Neural progenitor cell (in vitro differentiated cells): ENCODE measurements around the gene GCFC2.

Experiments
- CTCF ChIP-seq: fragments of 200-600 bp; sonication (generic); IDR thresholded peaks from 2 replicates; pipeline ENCODE4 v1.5.1; 2017; ENCODE audit warnings: antibody characterized with exemption, mild to moderate bottlenecking
- EZH2 ChIP-seq: fragments of 200-600 bp; sonication (generic); IDR thresholded peaks from 2 replicates; pipeline ENCODE4 v1.6.1; 2017; ENCODE audit warnings: antibody characterized with exemption, mild to moderate bottlenecking, moderate library complexity
- EZH2phosphoT487 ChIP-seq: fragments of 200-600 bp; sonication (generic); IDR thresholded peaks from 2 replicates; pipeline ENCODE4 v1.6.1; 2017; ENCODE audit warnings: antibody characterized with exemption

GRCh38 chr2:75698918-75699317 is 11.8 kb downstream of the GCFC2 start:
- TF ChIP-seq EZH2: no peak
- TF ChIP-seq CTCF: no peak
- no peak for TF ChIP-seq EZH2phosphoT487
